ENCODE results near the gene RSRC1.
"Not testable (repeated sequence)": the region's sequence is repeated elsewhere in the genome, so short reads cannot be mapped to it uniquely, and the experiment has no call there.

RSRC1 gene, protein sequence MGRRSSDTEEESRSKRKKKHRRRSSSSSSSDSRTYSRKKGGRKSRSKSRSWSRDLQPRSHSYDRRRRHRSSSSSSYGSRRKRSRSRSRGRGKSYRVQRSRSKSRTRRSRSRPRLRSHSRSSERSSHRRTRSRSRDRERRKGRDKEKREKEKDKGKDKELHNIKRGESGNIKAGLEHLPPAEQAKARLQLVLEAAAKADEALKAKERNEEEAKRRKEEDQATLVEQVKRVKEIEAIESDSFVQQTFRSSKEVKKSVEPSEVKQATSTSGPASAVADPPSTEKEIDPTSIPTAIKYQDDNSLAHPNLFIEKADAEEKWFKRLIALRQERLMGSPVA
- total RNA-seq: 37.7 to 72.5 (median 41.9) reads per million in 9 experiments

DNA sequence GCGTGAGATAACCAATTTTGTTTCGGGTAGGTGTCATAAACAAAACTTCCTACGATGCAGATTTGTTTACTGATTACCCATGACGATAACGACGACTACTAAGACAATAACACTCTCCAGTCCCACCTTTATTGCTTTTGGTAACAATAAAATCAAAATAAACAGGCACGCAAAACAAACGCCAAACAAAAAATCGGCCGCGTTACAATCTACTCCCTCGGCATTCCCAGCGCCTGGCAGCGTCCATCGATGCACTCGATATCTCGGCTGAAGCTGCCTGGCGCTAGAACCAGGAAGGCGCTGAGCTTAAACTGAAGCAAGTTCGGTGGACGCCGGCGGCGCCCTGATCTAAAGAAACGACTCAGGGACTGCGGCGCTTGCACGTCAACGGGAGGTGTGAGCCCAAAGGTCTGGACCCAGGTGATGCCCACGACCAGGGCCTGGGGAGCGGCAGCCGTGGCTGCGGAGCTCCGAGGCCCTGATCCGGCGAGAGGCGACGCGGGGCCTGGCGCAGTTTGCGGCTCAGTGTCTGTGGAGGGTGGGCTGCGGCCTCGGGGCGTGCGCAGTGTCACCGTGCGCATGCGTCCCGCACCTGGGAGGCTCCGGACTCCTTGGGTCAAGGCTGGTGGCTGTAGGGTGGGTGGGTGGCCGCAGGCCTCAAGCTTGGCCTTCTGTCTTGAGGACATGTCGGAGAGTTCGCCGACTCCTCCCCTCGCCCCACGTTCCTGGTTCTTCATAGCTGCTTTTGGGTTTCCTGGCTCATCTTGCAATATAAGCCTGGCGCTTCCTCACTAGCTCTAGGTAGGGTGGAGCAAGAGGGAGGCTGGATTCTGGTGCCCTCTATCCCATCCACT lies at the start of gene RSRC1:
TSS of gene RSRC1 (plus strand) at position 286 of the 854 bp plus-strand sequence. CDS start 12,016 bp downstream, outside the sequence.
- H3K27me3 Mint-ChIP-seq: peaks cover 21 to 36% of the 10 kb centered on the region in 2 donors
- H3K36me3 Mint-ChIP-seq (ENCODE audit: insufficient read depth): peaks cover 30% of the 10 kb centered on the region
- ATAC-seq (replicated peaks) (peak; percentile 90), DNase-seq (peak; percentile 65 to 73 (median 68))
- H3K27ac Mint-ChIP-seq: peak within 1 kb of the TSS; percentile 53 to 90
- no peaks in the 10 kb centered on the region for H3K9me3 Mint-ChIP-seq
- H3K4me1 Mint-ChIP-seq (ENCODE audit: low read depth in 2 of 2): peaks cover 42 to 70% of the 10 kb centered on the region in 2 donors
- peak within 1 kb of the TSS; percentile 90 to 96 for H3K4me3 Mint-ChIP-seq

DNA sequence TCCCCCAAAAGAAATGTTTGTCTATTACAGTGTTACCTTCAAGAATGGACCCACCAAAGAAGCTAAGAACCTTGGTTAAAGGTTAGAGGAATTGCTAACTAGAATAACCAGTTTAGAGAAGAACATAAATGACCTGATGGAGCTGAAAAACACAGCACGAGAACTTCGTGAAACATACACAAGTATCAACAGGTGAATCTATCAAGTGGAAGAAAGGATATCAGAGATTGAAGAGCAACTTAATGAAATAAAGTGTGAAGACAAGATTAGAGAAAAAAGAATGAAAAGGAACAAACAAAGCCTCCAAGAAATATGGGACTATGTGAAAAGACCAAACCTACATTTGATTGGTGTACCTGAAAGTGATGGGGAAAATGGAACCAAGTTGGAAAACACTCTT lies 44.3 kb upstream of the RSRC1 start:
- H3K4me3 Mint-ChIP-seq; H3K9me3 Mint-ChIP-seq; H3K36me3 Mint-ChIP-seq (ENCODE audit: insufficient read depth); H3K4me1 Mint-ChIP-seq (ENCODE audit: low read depth in 2 of 2); H3K27ac Mint-ChIP-seq; ATAC-seq (replicated peaks); DNase-seq: not testable (repeated sequence)
- peaks cover 25 to 47% of the 10 kb centered on the region in 2 donors for H3K27me3 Mint-ChIP-seq

- no peak for DNase-seq
- Mint-ChIP-seq H3K9me3 (no peaks in the 10 kb centered on the region), H3K27ac (no peak overlapping the region), H3K4me3 (no peak overlapping the region), H3K36me3 (ENCODE audit: insufficient read depth) (no peaks in the 10 kb centered on the region), H3K27me3 (peaks cover 36 to 42% of the 10 kb centered on the region in 2 donors), H3K4me1 (ENCODE audit: low read depth in 2 of 2) (no peaks in the 10 kb centered on the region)
- ATAC-seq (replicated peaks): no peak
Observed at GRCh38 chr3:158072790-158073189, 37.1 kb upstream of the RSRC1 start.

DNA sequence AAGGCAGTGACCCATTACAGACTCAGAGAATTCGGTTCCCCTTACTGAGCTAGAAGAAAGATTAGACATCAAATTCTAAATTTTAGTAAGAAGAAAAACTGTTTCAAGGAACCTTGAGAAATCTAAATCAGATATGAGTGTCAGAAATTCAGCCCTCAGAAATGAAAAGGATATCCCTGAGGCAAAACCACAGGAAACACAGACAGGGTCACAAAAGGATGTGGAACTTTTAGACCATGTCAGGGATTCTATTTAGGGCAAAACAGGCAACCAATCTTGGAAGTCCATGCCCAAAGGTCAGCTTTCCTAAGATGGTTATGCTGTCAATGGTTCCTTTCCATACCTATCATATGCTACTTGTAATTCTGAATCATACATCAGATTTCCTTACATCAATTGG lies 35.3 kb upstream of the RSRC1 start:
- H3K27me3 Mint-ChIP-seq: peaks cover 29 to 34% of the 10 kb centered on the region in 2 donors
- no peaks in the 10 kb centered on the region for H3K9me3 Mint-ChIP-seq
- no peaks in the 10 kb centered on the region for H3K36me3 Mint-ChIP-seq (ENCODE audit: insufficient read depth)
- H3K4me1 Mint-ChIP-seq (ENCODE audit: low read depth in 2 of 2): no peaks in the 10 kb centered on the region
- no peak overlapping the region for H3K27ac Mint-ChIP-seq
- DNase-seq (no peak), ATAC-seq (replicated peaks) (no peak)
- H3K4me3 Mint-ChIP-seq: no peak overlapping the region

GRCh38 chr3:158079599-158079998 lies 30.3 kb upstream of the RSRC1 start:
- DNase-seq (no peak), ATAC-seq (replicated peaks) (no peak)
- Mint-ChIP-seq H3K9me3 (no peaks in the 10 kb centered on the region), H3K4me3 (no peak overlapping the region), H3K4me1 (ENCODE audit: low read depth in 2 of 2) (no peaks in the 10 kb centered on the region), H3K27ac (no peak overlapping the region), H3K36me3 (ENCODE audit: insufficient read depth) (no peaks in the 10 kb centered on the region), H3K27me3 (peaks cover 10 to 21% of the 10 kb centered on the region in 2 donors)

- H3K4me1 Mint-ChIP-seq (ENCODE audit: low read depth in 2 of 2): no peaks in the 10 kb centered on the region
- no peaks in the 10 kb centered on the region for H3K9me3 Mint-ChIP-seq
- ATAC-seq (replicated peaks): no peak
- no peak overlapping the region for H3K27ac Mint-ChIP-seq
- peaks cover 30 to 40% of the 10 kb centered on the region in 2 donors for H3K27me3 Mint-ChIP-seq
- DNase-seq: no peak
- peaks cover 3% of the 10 kb centered on the region for H3K36me3 Mint-ChIP-seq (ENCODE audit: insufficient read depth)
- no peak overlapping the region for H3K4me3 Mint-ChIP-seq
Observed at GRCh38 chr3:158084651-158085050, 25.2 kb upstream of the RSRC1 start.

- Mint-ChIP-seq H3K9me3 (no peaks in the 10 kb centered on the region), H3K36me3 (ENCODE audit: insufficient read depth) (peaks cover 3% of the 10 kb centered on the region), H3K4me1 (ENCODE audit: low read depth in 2 of 2) (no peaks in the 10 kb centered on the region), H3K27ac (no peak overlapping the region), H3K27me3 (peaks cover 37 to 47% of the 10 kb centered on the region in 2 donors), H3K4me3 (no peak overlapping the region)
- no peak for ATAC-seq (replicated peaks)
- DNase-seq: no peak
Observed at GRCh38 chr3:158085358-158085757, 24.5 kb upstream of the RSRC1 start.

GRCh38 chr3:158085931-158086330 lies 24.0 kb upstream of the RSRC1 start:
- no peaks in the 10 kb centered on the region for H3K9me3 Mint-ChIP-seq
- H3K27me3 Mint-ChIP-seq: peaks cover 43 to 52% of the 10 kb centered on the region in 2 donors
- H3K27ac Mint-ChIP-seq: no peak overlapping the region
- no peak for DNase-seq
- no peaks in the 10 kb centered on the region for H3K4me1 Mint-ChIP-seq (ENCODE audit: low read depth in 2 of 2)
- peaks cover 3% of the 10 kb centered on the region for H3K36me3 Mint-ChIP-seq (ENCODE audit: insufficient read depth)
- ATAC-seq (replicated peaks): no peak
- no peak overlapping the region for H3K4me3 Mint-ChIP-seq

- no peak for ATAC-seq (replicated peaks)
- no peaks in the 10 kb centered on the region for H3K4me1 Mint-ChIP-seq (ENCODE audit: low read depth in 2 of 2)
Observed at GRCh38 chr3:158086361-158086760, 23.5 kb upstream of the RSRC1 start.

GRCh38 chr3:158086776-158087175 lies 23.1 kb upstream of the RSRC1 start:
- H3K9me3 Mint-ChIP-seq: no peaks in the 10 kb centered on the region
- H3K4me3 Mint-ChIP-seq: no peak overlapping the region
- no peak overlapping the region for H3K27ac Mint-ChIP-seq
- ATAC-seq (replicated peaks): no peak
- no peaks in the 10 kb centered on the region for H3K4me1 Mint-ChIP-seq (ENCODE audit: low read depth in 2 of 2)
- peaks cover 3% of the 10 kb centered on the region for H3K36me3 Mint-ChIP-seq (ENCODE audit: insufficient read depth)
- H3K27me3 Mint-ChIP-seq: peaks cover 48 to 61% of the 10 kb centered on the region in 2 donors
- DNase-seq: no peak

More at GRCh38 chr3:158086361-158086760, 23.5 kb upstream of the RSRC1 start:
- Mint-ChIP-seq H3K4me3 (no peak overlapping the region), H3K27me3 (peaks cover 44 to 57% of the 10 kb centered on the region in 2 donors), H3K36me3 (ENCODE audit: insufficient read depth) (peaks cover 3% of the 10 kb centered on the region), H3K27ac (no peak overlapping the region), H3K9me3 (no peaks in the 10 kb centered on the region)
- no peak for DNase-seq

- no peaks in the 10 kb centered on the region for H3K9me3 Mint-ChIP-seq
- no peak overlapping the region for H3K27ac Mint-ChIP-seq
- no peak for DNase-seq
- H3K4me1 Mint-ChIP-seq (ENCODE audit: low read depth in 2 of 2): no peaks in the 10 kb centered on the region
- H3K4me3 Mint-ChIP-seq: no peak overlapping the region
- H3K36me3 Mint-ChIP-seq (ENCODE audit: insufficient read depth): peaks cover 7% of the 10 kb centered on the region
- H3K27me3 Mint-ChIP-seq: peaks cover 56 to 96% of the 10 kb centered on the region in 2 donors
- no peak for ATAC-seq (replicated peaks)
Observed at GRCh38 chr3:158091531-158091930, 18.4 kb upstream of the RSRC1 start.

- H3K9me3 Mint-ChIP-seq: no peaks in the 10 kb centered on the region
- DNase-seq (no peak), ATAC-seq (replicated peaks) (no peak)
- H3K27ac Mint-ChIP-seq: no peak overlapping the region
- H3K4me1 Mint-ChIP-seq (ENCODE audit: low read depth in 2 of 2): peaks cover 7 to 12% of the 10 kb centered on the region in 2 donors
- H3K27me3 Mint-ChIP-seq: peaks cover 60 to 98% of the 10 kb centered on the region in 2 donors
- peaks cover 8% of the 10 kb centered on the region for H3K36me3 Mint-ChIP-seq (ENCODE audit: insufficient read depth)
- no peak overlapping the region for H3K4me3 Mint-ChIP-seq
Observed at GRCh38 chr3:158093526-158093925, 16.4 kb upstream of the RSRC1 start.

- Mint-ChIP-seq H3K36me3 (ENCODE audit: insufficient read depth) (peaks cover 8% of the 10 kb centered on the region), H3K4me3 (no peak overlapping the region), H3K27me3 (peaks cover 64 to 98% of the 10 kb centered on the region in 2 donors), H3K9me3 (no peaks in the 10 kb centered on the region), H3K4me1 (ENCODE audit: low read depth in 2 of 2) (peaks cover 7 to 13% of the 10 kb centered on the region in 2 donors), H3K27ac (no peak overlapping the region)
- ATAC-seq (replicated peaks): no peak
- DNase-seq: no peak
Observed at GRCh38 chr3:158094235-158095110, 15.4 kb upstream of the RSRC1 start.

All from effector memory CD8-positive, alpha-beta T cell (primary cell).